Parathyroid adenoma (tissue), 2 donors: ENCODE results near the gene COL4A2.

ENCODE experiments used
- H2AFZ ChIP-seq: fragments of 300-600 bp; sonication (generic); one replicate; pipeline ENCODE4 v1.7.0; 2017; ENCODE audit warnings: antibody characterized with exemption, mild to moderate bottlenecking
- H3K27ac ChIP-seq: fragments of 300-600 bp; sonication (generic); one replicate; pipeline ENCODE4 v1.7.0; 2017
- H3K27me3 ChIP-seq: fragments of 300-600 bp; sonication (generic); one replicate; pipeline ENCODE4 v1.7.0; 2017; ENCODE audit warnings: low read length; ENCODE audit not compliant: control insufficient read depth, insufficient read depth
- H3K36me3 ChIP-seq: fragments of 300-600 bp; sonication (generic); one replicate; pipeline ENCODE4 v1.7.0; 2017; ENCODE audit warnings: low read length; ENCODE audit not compliant: control insufficient read depth, insufficient read depth
- H3K4me1 ChIP-seq: fragments of 300-600 bp; sonication (generic); one replicate; pipeline ENCODE4 v1.7.0; 2017; ENCODE audit warnings: control low read depth
- H3K4me2 ChIP-seq: fragments of 300-600 bp; sonication (generic); one replicate; pipeline ENCODE4 v1.7.0; 2017; ENCODE audit warnings: low read length
- H3K4me3 ChIP-seq: fragments of 300-600 bp; sonication (generic); one replicate; pipeline ENCODE4 v1.7.0; 2017; ENCODE audit warnings: low read depth, low read length
- H3K79me2 ChIP-seq: fragments of 300-600 bp; sonication (generic); one replicate; pipeline ENCODE4 v1.7.0; 2017; ENCODE audit warnings: control low read depth
- H3K9ac ChIP-seq: fragments of 300-600 bp; sonication (generic); one replicate; pipeline ENCODE4 v1.7.0; 2017; ENCODE audit warnings: mild to moderate bottlenecking
- H3K9me3 ChIP-seq: fragments of 300-600 bp; sonication (generic); one replicate; pipeline ENCODE4 v1.7.0; 2017; ENCODE audit warnings: low read length; ENCODE audit not compliant: control insufficient read depth
- CTCF ChIP-seq: fragments of 300-600 bp; sonication (generic); IDR thresholded peaks from one replicate; pipeline ENCODE4 v1.7.0; 2017; ENCODE audit warnings: antibody characterized with exemption, mild to moderate bottlenecking
- donor health status: primary hyperparathyroidism.

COL4A2 gene

DNA sequence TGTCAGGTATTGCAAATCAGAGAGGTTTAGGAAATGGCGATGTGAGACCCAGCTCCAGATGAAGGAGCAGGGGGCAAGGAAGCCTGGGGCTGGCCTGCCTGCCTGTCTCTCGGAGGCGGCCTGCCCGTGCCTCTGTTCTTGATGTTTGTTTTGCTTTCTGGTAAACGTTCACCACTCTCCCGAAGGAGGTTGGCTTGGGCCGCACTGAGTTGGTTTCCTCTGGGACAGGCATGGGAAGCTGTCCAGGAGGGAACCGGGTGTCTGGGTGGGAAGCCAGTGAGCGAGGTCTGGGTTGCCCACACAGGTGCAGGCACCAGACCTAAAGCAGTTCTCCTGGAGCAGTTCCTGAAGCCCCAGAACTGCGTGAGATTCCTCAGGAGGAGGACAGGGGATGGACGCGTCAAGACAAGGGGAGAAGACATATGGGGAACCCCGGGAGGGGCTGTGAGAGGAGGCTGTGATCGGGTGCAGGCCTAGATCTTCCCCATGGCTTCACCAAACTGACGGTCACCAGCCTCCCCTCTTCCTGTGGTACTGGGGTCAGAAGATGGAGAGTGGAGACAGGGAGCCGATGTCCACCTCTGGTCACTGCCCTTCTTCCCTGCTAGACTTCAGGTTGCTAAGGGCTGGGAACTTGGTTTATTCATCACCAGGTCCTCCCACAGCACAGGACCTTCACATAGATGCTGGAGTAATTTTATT is 15.2 kb downstream of the COL4A2 start:
- H3K79me2 ChIP-seq: no peaks in the 10 kb centered on the region
- H3K27ac ChIP-seq: no peak overlapping the region
- no peaks in the 10 kb centered on the region for H3K4me1 ChIP-seq
- no peak overlapping the region for H3K4me2 ChIP-seq
- no peak overlapping the region for H2AFZ ChIP-seq
- H3K27me3 ChIP-seq: no peaks in the 10 kb centered on the region
- TF ChIP-seq CTCF: no peak
- H3K36me3 ChIP-seq: no peaks in the 10 kb centered on the region
- H3K9ac ChIP-seq: no peak overlapping the region
- H3K4me3 ChIP-seq: no peak overlapping the region
- no peaks in the 10 kb centered on the region for H3K9me3 ChIP-seq

DNA sequence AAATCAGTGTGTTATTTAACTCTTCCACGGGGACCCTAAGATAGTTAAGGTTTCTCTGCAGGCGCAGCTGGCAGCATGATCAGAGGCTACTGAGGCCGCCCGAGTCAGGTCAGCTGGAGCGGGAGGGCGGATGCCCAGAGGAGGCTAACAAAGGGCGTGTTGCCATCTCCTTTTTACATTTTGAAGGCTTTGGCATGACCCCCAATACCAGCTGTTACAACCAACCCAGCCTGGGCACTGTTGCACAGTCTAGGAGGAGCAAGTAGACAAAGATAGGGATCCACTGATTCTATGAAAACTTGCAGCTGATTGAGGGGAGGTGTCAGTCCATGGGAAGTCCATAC is 15.7 kb downstream of the COL4A2 start:
- Histone ChIP-seq H3K9me3 (no peaks in the 10 kb centered on the region), H3K27ac (no peak overlapping the region), H3K4me2 (no peak overlapping the region), H3K4me1 (no peaks in the 10 kb centered on the region), H3K79me2 (no peaks in the 10 kb centered on the region), H3K27me3 (no peaks in the 10 kb centered on the region), H3K36me3 (no peaks in the 10 kb centered on the region), H3K9ac (no peak overlapping the region), H3K4me3 (no peak overlapping the region), H2AFZ (no peak overlapping the region)
- no peak for TF ChIP-seq CTCF

DNA sequence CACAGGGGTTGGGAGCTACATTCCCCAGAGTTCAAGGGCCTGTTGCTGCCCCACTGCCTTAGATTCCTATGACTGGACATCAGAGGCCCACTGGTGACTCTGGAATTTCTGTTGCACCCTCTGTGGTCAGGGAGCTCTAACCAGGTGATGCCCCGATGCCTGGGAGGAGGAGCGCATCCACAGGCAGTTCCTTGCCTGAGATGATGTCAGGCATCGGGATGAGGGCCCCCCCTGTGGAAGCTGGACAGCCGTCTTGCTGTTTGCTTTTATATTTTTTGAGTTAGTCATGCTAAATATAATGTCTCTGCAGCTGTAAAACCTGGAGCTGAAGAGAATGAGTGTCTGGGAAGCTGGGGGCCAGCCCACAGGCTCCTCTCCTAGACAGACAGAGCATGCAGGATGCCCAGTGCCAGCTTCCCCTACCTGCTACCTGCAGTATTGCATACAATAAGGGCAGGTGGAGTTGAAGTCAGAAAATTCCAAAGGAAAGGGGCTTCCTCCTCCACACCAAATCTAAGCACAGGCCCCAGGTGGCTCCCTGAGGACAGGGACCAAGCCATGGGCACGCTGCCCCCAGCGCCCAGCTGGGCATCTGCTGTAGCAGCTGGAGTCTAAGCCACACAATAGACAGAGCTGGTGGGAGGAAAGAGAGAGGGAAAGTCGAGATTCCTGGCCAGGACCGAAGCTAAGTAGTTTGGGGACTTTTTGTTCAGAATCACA is 16.2 kb downstream of the COL4A2 start:
- Histone ChIP-seq H3K4me1 (no peaks in the 10 kb centered on the region), H3K27ac (no peak overlapping the region), H3K9ac (no peak overlapping the region)

GRCh38 chr13:110324026-110324749 is 17.1 kb downstream of the COL4A2 start:
- TF ChIP-seq CTCF: no peak
- no peaks in the 10 kb centered on the region for H3K9me3 ChIP-seq
- no peak overlapping the region for H3K4me2 ChIP-seq
- no peak overlapping the region for H3K9ac ChIP-seq
- H3K79me2 ChIP-seq: no peaks in the 10 kb centered on the region
- H3K4me3 ChIP-seq: no peak overlapping the region
- H2AFZ ChIP-seq: no peak overlapping the region
- H3K4me1 ChIP-seq: no peaks in the 10 kb centered on the region
- no peaks in the 10 kb centered on the region for H3K27me3 ChIP-seq
- no peaks in the 10 kb centered on the region for H3K36me3 ChIP-seq
- no peak overlapping the region for H3K27ac ChIP-seq

More for the DNA sequence above, 16.2 kb downstream of the COL4A2 start:
- no peak for TF ChIP-seq CTCF
- no peaks in the 10 kb centered on the region for H3K27me3 ChIP-seq
- no peak overlapping the region for H3K4me2 ChIP-seq
- H3K4me3 ChIP-seq: no peak overlapping the region
- H3K79me2 ChIP-seq: no peaks in the 10 kb centered on the region
- H3K9me3 ChIP-seq: no peaks in the 10 kb centered on the region
- H2AFZ ChIP-seq: no peak overlapping the region
- no peaks in the 10 kb centered on the region for H3K36me3 ChIP-seq
